ENCODE results near the gene TLK1. TPM values are rescaled to one million over a fixed set of nuclear protein-coding genes. Genes with fewer than 3 reads are reported as not detected.

Gene TLK1
- polyA plus RNA-seq, 1 donor from 2014 or later = 33.1 TPM

- peaks cover 3% of the 10 kb centered on the region for H4K20me1 ChIP-seq (ENCODE audit: insufficient read depth)
- H3F3A ChIP-seq (ENCODE audit: insufficient read depth, low read length, poor library complexity, severe bottlenecking) = no peaks in the 10 kb centered on the region
- peaks cover 53% of the 10 kb centered on the region for H3K79me2 ChIP-seq (replicated peaks; ENCODE audit: insufficient read depth, low read length)
- peak overlapping the region; percentile 87 for H3K9ac ChIP-seq (ENCODE audit: low read length)
- H3K9me2 ChIP-seq (ENCODE audit: insufficient read depth, low read length) = no peaks in the 10 kb centered on the region
- no peaks in the 10 kb centered on the region for H3K36me3 ChIP-seq (ENCODE audit: insufficient read depth, low read length)
- no peaks in the 10 kb centered on the region for H3K9me3 ChIP-seq (ENCODE audit: low read length)
- no peaks in the 10 kb centered on the region for H3K27me3 ChIP-seq (ENCODE audit: insufficient read depth, low read depth, low read length)
- TF ChIP-seq RAD21 (conservative IDR thresholded peaks at IDR 0.05) = no peak
- TF ChIP-seq, protein P1, sequence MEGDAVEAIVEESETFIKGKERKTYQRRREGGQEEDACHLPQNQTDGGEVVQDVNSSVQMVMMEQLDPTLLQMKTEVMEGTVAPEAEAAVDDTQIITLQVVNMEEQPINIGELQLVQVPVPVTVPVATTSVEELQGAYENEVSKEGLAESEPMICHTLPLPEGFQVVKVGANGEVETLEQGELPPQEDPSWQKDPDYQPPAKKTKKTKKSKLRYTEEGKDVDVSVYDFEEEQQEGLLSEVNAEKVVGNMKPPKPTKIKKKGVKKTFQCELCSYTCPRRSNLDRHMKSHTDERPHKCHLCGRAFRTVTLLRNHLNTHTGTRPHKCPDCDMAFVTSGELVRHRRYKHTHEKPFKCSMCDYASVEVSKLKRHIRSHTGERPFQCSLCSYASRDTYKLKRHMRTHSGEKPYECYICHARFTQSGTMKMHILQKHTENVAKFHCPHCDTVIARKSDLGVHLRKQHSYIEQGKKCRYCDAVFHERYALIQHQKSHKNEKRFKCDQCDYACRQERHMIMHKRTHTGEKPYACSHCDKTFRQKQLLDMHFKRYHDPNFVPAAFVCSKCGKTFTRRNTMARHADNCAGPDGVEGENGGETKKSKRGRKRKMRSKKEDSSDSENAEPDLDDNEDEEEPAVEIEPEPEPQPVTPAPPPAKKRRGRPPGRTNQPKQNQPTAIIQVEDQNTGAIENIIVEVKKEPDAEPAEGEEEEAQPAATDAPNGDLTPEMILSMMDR (IDR thresholded peaks at IDR 0.05; ENCODE audit: poor library complexity, severe bottlenecking) = no peak
- peak; percentile 94 for TF ChIP-seq MXI1 (conservative IDR thresholded peaks at IDR 0.05; ENCODE audit: poor library complexity, severe bottlenecking)
- peak; percentile 17 for TF ChIP-seq POLR2AphosphoS5 (IDR thresholded peaks at IDR 0.05)
- TF ChIP-seq EZH2 (IDR thresholded peaks at IDR 0.05; ENCODE audit: borderline replicate concordance, insufficient read depth, low read length, poor library complexity, severe bottlenecking) = no peak
- peak; percentile 12 for TF ChIP-seq TAF1 (IDR thresholded peaks at IDR 0.05; ENCODE audit: low read depth)
- TF ChIP-seq SMC3 (conservative IDR thresholded peaks at IDR 0.05; ENCODE audit: poor library complexity) = no peak
- no peak for TF ChIP-seq EP300 (conservative IDR thresholded peaks at IDR 0.05; ENCODE audit: poor library complexity, severe bottlenecking)
- H3K4me3 ChIP-seq (ENCODE audit: low read length) = peak overlapping the region; percentile 88
- H2AFZ ChIP-seq (ENCODE audit: low read depth, low read length) = no peak overlapping the region
- H3K27ac ChIP-seq (ENCODE audit: low read length) = peak overlapping the region; percentile 92
- peak overlapping the region; percentile 84 for H3K4me2 ChIP-seq (ENCODE audit: low read length)
Observed at GRCh38 chr2:171158790-171159371, 1.8 kb downstream of the TLK1 start.

- Histone ChIP-seq H3K4me2 (ENCODE audit: low read length) (peak overlapping the region; percentile 84), H3F3A (ENCODE audit: insufficient read depth, low read length, poor library complexity, severe bottlenecking) (no peaks in the 10 kb centered on the region), H3K27me3 (ENCODE audit: insufficient read depth, low read depth, low read length) (no peaks in the 10 kb centered on the region), H3K9me3 (ENCODE audit: low read length) (no peaks in the 10 kb centered on the region), H3K27ac (ENCODE audit: low read length) (peak overlapping the region; percentile 92), H3K79me2 (replicated peaks; ENCODE audit: insufficient read depth, low read length) (peaks cover 59% of the 10 kb centered on the region), H3K9me2 (ENCODE audit: insufficient read depth, low read length) (no peaks in the 10 kb centered on the region), H3K9ac (ENCODE audit: low read length) (peak overlapping the region; percentile 87), H2AFZ (ENCODE audit: low read depth, low read length) (no peak overlapping the region), H3K4me3 (ENCODE audit: low read length) (peak overlapping the region; percentile 88), H4K20me1 (ENCODE audit: insufficient read depth) (peaks cover 3% of the 10 kb centered on the region), H3K36me3 (ENCODE audit: insufficient read depth, low read length) (no peaks in the 10 kb centered on the region)
- TF ChIP-seq POLR2AphosphoS5 (IDR thresholded peaks at IDR 0.05) (no peak), EP300 (conservative IDR thresholded peaks at IDR 0.05; ENCODE audit: poor library complexity, severe bottlenecking) (no peak), MXI1 (conservative IDR thresholded peaks at IDR 0.05; ENCODE audit: poor library complexity, severe bottlenecking) (no peak), SMC3 (conservative IDR thresholded peaks at IDR 0.05; ENCODE audit: poor library complexity) (no peak), EZH2 (IDR thresholded peaks at IDR 0.05; ENCODE audit: borderline replicate concordance, insufficient read depth, low read length, poor library complexity, severe bottlenecking) (no peak)
- TF ChIP-seq, protein P2, sequence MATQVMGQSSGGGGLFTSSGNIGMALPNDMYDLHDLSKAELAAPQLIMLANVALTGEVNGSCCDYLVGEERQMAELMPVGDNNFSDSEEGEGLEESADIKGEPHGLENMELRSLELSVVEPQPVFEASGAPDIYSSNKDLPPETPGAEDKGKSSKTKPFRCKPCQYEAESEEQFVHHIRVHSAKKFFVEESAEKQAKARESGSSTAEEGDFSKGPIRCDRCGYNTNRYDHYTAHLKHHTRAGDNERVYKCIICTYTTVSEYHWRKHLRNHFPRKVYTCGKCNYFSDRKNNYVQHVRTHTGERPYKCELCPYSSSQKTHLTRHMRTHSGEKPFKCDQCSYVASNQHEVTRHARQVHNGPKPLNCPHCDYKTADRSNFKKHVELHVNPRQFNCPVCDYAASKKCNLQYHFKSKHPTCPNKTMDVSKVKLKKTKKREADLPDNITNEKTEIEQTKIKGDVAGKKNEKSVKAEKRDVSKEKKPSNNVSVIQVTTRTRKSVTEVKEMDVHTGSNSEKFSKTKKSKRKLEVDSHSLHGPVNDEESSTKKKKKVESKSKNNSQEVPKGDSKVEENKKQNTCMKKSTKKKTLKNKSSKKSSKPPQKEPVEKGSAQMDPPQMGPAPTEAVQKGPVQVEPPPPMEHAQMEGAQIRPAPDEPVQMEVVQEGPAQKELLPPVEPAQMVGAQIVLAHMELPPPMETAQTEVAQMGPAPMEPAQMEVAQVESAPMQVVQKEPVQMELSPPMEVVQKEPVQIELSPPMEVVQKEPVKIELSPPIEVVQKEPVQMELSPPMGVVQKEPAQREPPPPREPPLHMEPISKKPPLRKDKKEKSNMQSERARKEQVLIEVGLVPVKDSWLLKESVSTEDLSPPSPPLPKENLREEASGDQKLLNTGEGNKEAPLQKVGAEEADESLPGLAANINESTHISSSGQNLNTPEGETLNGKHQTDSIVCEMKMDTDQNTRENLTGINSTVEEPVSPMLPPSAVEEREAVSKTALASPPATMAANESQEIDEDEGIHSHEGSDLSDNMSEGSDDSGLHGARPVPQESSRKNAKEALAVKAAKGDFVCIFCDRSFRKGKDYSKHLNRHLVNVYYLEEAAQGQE (IDR thresholded peaks at IDR 0.05; ENCODE audit: borderline replicate concordance) = no peak
- TF ChIP-seq, protein P1 (IDR thresholded peaks at IDR 0.05; ENCODE audit: poor library complexity, severe bottlenecking) = no peak
Observed at GRCh38 chr2:171158036-171158789, 2.5 kb downstream of the TLK1 start.

All from neural cell (in vitro differentiated cells).